Measurements from ENCODE around the gene LONRF3.

Gene LONRF3

DNA sequence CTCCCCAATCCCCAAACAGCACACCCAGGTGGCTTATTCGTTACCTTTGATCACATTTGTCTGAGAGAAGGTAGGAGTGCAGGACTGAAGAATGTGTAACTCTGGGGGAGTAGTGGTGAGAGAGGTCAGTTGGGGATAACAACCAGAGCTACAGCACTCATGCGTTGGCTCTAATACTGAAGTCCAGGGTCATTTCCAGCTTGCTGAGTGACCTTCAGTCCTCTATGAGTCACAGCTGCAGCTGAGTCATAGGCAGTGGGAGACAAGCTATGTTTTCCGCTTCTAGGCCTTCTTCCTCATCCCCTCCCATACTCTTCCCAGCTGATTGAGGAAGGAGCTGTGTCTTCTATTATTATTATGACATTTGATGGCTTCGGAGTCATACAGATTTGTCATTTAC, 66.8 kb downstream of the LONRF3 start:
- no peak for DNase-seq

GRCh38 chrX:119042040-119042439, 67.6 kb downstream of the LONRF3 start:
- DNase-seq = no peak

DNA sequence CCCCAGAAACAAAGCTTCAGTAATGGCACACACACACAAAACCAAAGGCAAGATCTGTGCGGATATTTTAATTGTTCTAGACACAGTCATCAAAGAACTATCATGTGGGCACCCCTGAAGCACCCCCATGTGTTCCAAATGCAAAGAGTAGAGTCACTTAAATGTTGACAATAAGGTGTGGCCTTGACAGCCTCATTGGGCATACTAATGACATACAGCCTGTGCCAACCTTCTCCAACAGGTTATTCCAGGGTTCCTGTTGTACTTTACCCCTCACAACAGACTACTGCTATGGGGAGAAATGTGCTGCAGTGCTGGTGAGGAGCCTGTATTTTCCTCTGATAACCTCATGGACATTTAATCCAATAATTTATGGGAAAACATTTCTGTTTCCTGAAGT, 68.6 kb downstream of the LONRF3 start:
- DNase-seq = no peak

GRCh38 chrX:119045884-119046283, 71.5 kb downstream of the LONRF3 start:
- DNase-seq = no peak

GRCh38 chrX:119055687-119056086, 81.3 kb downstream of the LONRF3 start:
- DNase-seq = no peak

DNA sequence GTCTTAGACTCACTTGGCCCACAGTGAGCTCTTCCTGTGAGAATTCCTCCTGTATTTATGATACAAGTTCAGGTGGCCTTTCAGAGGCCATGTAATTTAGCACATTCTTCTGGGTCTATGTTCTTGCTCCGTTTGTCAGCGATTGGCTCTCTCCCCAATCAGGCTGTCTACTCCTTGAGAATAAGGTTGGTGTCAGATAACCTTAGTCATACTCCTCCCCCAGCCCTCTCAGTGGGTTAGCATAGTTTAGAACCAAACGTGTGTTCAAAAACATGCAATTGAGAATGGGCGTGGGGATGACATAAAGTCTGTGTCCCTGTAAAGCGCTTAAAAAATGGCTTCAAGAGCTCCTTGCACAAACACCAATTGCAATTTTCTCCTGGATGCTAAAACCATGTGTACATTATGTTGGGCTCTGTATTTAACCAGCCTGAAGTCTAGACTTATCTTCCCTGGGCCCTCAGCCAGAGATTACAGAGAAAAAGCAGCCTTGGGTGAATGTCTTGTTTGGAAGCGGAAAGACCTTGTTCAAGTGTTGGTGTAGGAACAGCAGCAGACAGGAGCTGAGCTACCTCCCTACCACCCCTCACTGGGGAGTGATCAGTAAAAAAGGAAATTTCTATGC, 88.4 kb downstream of the LONRF3 start:
- no peak for DNase-seq

DNA sequence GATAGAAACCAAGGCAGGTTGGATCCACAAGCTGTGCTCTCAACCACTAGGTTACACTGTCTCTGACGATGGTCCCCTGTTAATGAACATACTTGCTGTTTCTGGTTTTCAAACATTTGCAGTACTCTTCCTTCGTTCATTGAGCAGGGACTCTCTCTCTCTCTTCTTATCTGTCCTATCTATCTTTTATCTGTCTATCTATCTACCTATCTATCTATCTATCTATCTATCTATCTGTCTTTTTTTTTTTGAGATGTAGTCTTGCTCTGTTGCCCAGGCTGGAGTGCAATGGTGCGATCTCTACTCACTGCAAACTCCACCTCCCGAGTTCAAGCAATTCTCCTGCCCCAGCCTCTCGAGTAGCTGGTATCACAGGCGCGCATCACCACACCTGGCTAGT, 89.0 kb downstream of the LONRF3 start:
- DNase-seq = no peak

DNA sequence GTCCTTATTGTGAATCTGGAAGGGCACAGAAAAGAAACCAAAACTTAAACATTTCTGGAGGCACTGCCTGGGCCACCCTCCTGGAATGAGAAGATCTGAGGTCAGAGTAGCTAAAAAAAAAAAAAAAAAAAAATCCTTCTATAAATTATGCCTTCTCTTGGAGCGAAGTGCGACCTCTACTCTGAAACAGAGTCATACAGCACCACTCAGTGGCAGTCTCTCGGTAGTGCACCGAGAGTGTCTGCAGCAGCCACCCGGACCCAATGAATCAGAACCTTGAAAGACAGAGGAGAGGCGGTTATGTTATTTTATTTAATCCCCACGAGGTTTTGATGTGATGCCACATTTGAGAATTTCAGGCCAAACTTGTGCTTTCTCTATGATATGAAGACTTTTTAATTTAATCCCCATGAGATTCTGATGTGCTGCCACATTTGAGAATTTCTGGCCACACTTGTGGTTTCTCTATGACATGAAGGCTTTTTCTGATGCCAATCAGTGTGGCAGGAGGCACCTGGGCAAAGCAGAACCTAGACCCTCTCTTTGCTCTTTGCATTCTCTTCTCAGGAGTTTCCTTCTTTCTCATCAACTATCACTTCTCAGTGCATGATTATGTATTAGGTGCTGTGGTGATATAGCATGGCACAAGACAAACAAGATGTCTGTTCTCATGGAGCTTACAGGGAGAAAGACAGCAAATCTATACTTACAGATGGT, 92.8 kb downstream of the LONRF3 start:
- peak; percentile 16 for DNase-seq

Measured in activated T-cell treated with anti-CD3 and anti-CD28 coated beads for 4 hours (primary cell).